GM23338 (cell line): Measurements from ENCODE around the gene MYO1E.

Experiments used
- CREB1 ChIP-seq: fragments of 250-450 bp; sonication (Bioruptor Pico); IDR thresholded peaks from 2 replicates; pipeline ENCODE4 v1.5.0; 2020; ENCODE audit warnings: low read depth, mild to moderate bottlenecking, moderate library complexity
- EZH2 ChIP-seq: fragments of 200-600 bp; sonication (generic); IDR thresholded peaks from one replicate; pipeline ENCODE4 v1.8.0; 2017; ENCODE audit warnings: antibody characterized with exemption, mild to moderate bottlenecking, low read depth; ENCODE audit not compliant: unreplicated experiment
- EZH2phosphoT487 ChIP-seq: fragments of 200-600 bp; sonication (generic); IDR thresholded peaks from one replicate; pipeline ENCODE4 v1.8.1; 2018; ENCODE audit warnings: antibody characterized with exemption; ENCODE audit not compliant: unreplicated experiment
- JUNB ChIP-seq: IDR thresholded peaks from one replicate; pipeline ENCODE4 v1.6.1; 2016; ENCODE audit warnings: antibody characterized with exemption; ENCODE audit not compliant: unreplicated experiment
- POLR2AphosphoS5 ChIP-seq: IDR thresholded peaks from 2 replicates; pipeline ENCODE4 v1.6.1; 2016; ENCODE audit warnings: antibody characterized with exemption, low read depth
- REST ChIP-seq: IDR thresholded peaks from one replicate; pipeline ENCODE4 v1.6.1; 2018; ENCODE audit warnings: antibody characterized with exemption; ENCODE audit not compliant: unreplicated experiment
- STAT1 ChIP-seq: IDR thresholded peaks from one replicate; pipeline ENCODE4 v1.6.1; 2016; ENCODE audit warnings: antibody characterized with exemption; ENCODE audit not compliant: unreplicated experiment
- ZNF114 ChIP-seq: fragments of 250-450 bp; sonication (Bioruptor Pico); IDR thresholded peaks from 2 replicates; pipeline ENCODE4 v1.5.0; 2020; ENCODE audit warnings: mild to moderate bottlenecking, moderate library complexity
- ZNF331 ChIP-seq: fragments of 250-450 bp; sonication (Bioruptor Pico); IDR thresholded peaks from 2 replicates; pipeline ENCODE4 v1.5.0; 2020; ENCODE audit warnings: low read depth, mild to moderate bottlenecking, moderate library complexity
- TF ChIP-seq, protein P1 (sequence below), 2 experiments: fragments of 200-600 bp in 1 of 2; sonication (generic) in 1 of 2; conservative IDR thresholded peaks; 2 replicates each; pipeline versions ENCODE4 v1.5.1 to v1.6.1; 2016 to 2017; ENCODE audit warnings: antibody characterized with exemption in 2 of 2, low read depth in 2 of 2, mild to moderate bottlenecking in 2 of 2, moderate library complexity in 1 of 2

- TF ChIP-seq, protein P1, sequence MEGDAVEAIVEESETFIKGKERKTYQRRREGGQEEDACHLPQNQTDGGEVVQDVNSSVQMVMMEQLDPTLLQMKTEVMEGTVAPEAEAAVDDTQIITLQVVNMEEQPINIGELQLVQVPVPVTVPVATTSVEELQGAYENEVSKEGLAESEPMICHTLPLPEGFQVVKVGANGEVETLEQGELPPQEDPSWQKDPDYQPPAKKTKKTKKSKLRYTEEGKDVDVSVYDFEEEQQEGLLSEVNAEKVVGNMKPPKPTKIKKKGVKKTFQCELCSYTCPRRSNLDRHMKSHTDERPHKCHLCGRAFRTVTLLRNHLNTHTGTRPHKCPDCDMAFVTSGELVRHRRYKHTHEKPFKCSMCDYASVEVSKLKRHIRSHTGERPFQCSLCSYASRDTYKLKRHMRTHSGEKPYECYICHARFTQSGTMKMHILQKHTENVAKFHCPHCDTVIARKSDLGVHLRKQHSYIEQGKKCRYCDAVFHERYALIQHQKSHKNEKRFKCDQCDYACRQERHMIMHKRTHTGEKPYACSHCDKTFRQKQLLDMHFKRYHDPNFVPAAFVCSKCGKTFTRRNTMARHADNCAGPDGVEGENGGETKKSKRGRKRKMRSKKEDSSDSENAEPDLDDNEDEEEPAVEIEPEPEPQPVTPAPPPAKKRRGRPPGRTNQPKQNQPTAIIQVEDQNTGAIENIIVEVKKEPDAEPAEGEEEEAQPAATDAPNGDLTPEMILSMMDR (conservative IDR thresholded peaks at IDR 0.05; ENCODE audit: low read depth in 2 of 2): no peak
- TF ChIP-seq EZH2: no peak
- TF ChIP-seq CREB1 (CRISPR knock-in tag): no peak
- no peak for TF ChIP-seq POLR2AphosphoS5
- TF ChIP-seq JUNB: no peak
- no peak for TF ChIP-seq REST
- TF ChIP-seq EZH2phosphoT487: no peak
- no peak for TF ChIP-seq ZNF331
- TF ChIP-seq ZNF114: no peak
- TF ChIP-seq STAT1: no peak
Measured at GRCh38 chr15:59303633-59304032, 69.0 kb downstream of the MYO1E start.
